HG03159 (cell line): ENCODE results near the gene LEF1.

ENCODE experiments used
- ATAC-seq: cut with Tn5 transposase; IDR thresholded peaks from one replicate; pipeline ENCODE4 v1.9.1; 2021; ENCODE audit warnings: mild to moderate bottlenecking, moderate library complexity; ENCODE audit not compliant: unreplicated experiment

Gene LEF1

DNA sequence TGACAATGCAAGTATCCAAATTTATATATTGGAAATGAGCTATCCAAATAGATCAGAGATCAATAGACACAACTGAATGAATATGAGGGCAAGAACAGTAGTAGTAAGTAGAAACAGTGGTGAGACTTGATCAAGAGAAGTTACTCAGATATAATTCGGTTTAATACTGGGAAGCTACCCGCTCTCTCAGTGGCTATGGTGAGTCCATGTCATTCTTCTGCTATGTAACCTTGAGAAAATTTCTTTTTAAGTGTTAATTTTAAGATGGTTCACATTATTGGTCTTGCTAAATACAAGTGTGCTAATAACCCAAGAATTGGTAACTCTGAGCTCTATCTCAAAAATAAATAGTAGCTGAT is 53.6 kb downstream of the LEF1 start:
- ATAC-seq = no peak

DNA sequence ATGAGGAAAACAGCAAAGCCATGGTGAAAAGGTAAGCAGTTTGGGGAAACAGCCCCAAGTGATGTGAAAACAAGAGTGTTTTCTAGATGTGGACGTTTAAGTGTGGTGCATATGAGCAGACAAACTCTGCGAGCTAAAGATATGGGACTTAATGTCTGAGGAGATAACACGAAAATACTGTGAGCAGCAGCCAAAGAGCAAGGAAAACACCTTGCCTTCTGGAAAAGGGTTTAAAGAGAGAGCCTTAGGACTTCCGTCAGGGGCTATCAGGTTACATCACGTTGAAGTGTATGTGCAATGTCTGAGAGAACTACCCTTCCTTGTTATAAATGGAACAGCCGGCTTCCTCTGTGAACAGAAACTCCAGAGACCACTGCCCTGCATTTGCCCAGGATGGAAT is 54.2 kb downstream of the LEF1 start:
- no peak for ATAC-seq

- ATAC-seq = no peak
These were observed 55.5 kb downstream of the LEF1 start for GRCh38 chr4:108113229-108113628.

- no peak for ATAC-seq
These were observed 57.0 kb downstream of the LEF1 start for GRCh38 chr4:108111781-108112180.

DNA sequence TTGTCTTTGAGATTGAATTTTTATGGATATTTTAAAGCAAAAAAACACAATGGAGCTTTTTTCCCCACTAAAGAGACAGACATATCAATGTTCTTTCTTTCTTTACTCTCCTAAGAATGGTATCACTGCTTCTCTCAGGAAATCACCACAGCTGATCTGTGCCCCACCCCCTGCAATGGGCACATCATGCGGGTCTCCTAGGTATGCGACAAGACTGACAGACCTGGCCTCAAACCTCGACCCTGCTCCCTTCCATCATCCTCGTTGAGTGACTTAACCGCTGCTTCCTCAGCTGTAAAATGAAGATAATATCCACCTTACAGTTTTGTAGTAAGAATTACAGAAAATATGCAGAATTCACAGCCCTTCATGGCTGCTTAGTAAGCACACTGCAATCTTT is 58.3 kb downstream of the LEF1 start:
- ATAC-seq = peak; percentile 5

- peak; percentile 82 for ATAC-seq
These were observed 58.7 kb downstream of the LEF1 start for GRCh38 chr4:108109997-108110416.

DNA sequence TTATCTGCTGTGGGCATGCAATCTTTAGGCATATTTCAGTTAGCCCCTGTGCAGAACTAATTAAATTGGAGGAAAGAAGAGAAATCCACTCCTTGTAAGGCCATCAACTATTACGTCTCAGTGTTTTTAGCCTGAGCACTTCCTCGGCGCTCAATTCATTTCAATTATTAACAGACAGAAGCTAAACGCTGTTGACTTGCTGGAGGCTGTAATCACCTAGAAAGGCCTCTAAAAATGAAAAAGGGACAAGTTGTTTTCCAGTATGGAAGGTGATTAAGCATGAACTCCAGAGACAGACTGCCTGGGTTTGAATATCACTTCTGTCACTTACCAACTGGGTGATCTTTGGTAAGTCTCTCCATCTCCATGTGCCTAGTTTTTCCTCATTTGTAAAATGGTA is 59.6 kb downstream of the LEF1 start:
- ATAC-seq = no peak

GRCh38 chr4:108107729-108108382 is 60.9 kb downstream of the LEF1 start:
- no peak for ATAC-seq

- no peak for ATAC-seq
These were observed 61.6 kb downstream of the LEF1 start for GRCh38 chr4:108107101-108107500.

DNA sequence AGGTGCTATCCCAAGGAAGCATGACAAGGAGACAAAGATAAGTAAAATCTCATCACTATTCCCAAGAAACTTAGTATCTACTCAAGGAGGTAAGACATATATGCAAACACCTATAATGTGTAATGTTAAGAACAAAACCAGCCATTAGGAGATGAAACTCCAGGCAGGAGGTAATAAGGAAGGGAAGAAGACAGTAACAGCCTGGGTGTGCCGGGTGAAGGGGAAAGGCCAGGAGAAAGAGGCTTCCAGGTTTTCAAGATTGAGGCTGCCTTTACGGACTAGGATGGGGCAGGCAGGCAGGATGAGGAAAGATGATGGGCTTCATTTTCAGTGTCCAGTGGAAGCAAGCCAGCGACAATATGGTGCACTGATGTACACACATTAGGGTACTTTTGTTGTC is 62.5 kb downstream of the LEF1 start:
- ATAC-seq = no peak

DNA sequence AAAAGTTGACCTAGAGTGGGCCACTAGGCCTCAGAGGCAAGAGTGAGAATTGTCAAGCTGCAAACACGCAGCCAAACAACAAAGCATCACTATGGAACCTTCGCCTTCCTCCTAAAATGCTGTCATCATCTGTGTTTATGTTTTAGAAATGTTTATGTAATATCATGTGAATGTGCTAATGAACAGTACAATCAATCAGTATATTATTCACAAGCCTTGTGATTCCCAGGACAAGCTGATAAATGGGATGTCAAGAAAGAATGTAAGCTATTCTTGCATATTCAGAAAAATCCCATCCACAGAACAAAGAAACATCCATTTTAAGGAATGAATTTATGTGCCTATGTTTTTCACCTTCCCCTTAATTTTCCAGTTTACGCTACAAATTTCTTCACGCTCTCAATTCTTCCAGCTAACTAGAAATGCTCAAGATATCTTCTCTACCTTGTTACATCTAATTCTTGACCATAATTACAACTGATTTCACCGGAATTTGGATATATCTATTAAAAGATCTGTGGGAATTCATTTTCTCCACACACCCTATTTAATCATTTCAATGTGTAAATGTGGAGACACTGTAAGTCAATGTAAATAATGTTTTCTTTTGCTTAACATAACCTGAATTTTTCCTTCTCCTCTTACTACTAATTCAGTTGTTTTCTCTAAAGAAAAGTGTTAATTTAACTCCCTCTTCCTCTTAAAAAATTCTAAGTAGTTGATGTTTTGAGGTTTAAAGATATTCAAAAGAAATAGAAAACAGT is 65.5 kb downstream of the LEF1 start:
- ATAC-seq = no peak

- ATAC-seq = no peak
These were observed 67.9 kb downstream of the LEF1 start for GRCh38 chr4:108100827-108101226.

GRCh38 chr4:108099838-108100237 is 68.9 kb downstream of the LEF1 start:
- ATAC-seq = no peak

DNA sequence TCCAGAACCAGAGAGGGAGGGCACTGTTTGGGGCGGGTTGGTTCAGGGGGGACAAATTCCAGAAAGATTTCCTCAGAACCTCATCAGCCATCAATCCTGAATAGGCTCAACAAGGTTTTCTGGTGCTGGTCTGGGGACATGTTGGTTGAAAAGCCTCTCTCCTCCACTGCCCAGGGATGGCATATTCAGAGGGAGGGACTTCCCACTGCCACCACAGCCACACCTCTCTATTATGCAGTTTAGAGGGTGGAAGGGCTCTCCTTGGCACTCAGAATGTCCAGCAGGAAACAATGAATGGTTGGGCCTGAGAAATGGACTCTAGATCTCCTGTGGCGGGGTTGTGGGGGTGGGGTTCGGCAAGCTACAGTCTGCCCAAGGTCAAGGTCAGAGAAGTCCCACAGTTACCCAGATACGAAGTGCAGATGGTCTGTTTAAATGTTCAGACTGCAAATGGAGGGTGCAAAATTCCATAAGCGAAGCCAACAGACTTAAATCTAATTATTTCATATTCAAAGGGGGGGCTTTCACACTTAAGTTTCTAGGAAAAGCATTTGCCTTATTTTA is 70.7 kb downstream of the LEF1 start:
- ATAC-seq = no peak

DNA sequence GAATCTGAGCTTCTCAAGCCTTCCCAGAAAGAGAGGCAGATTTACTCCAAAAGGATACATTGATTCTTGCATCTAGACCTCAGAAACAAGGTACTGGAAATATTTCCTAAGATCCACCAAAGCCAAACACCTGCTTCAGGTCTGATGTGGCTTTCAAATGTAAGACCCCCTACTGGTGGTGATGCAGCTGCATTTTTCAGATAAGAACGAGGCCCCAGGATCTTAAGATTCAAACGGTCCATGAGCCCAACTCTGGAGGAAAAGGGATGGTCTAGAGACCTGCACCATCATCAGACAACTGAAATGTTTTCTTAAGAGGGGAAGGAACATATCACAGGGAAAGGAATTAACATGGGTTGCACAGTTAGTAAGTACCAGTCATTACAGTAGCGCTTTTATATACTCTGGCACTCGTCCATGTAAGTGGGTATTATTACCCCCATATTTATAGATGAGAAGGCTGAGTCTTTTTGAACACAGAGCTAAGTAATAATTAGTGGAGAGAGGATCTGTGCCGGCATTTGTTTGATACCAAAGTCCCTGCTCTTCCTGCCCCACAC is 73.7 kb downstream of the LEF1 start:
- no peak for ATAC-seq

DNA sequence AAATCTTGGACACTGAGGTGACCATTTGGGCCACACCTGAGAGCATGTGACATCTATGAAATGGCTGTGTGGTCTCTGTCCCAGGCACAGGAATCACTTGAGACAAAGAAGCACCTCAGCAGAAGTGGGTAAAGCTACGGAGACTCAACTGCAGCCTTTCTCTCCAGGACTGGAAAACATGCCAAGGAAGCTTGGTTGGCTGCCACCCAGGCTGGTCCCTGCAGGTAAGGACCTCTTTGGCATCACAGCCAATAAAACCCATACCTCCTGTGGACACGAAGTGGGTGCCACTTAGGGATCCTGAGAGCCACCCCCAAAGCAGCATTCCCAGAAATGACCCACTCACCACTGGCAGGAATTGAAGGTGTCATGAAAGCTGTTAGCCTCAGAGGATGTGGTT is 74.6 kb downstream of the LEF1 start:
- ATAC-seq = no peak

DNA sequence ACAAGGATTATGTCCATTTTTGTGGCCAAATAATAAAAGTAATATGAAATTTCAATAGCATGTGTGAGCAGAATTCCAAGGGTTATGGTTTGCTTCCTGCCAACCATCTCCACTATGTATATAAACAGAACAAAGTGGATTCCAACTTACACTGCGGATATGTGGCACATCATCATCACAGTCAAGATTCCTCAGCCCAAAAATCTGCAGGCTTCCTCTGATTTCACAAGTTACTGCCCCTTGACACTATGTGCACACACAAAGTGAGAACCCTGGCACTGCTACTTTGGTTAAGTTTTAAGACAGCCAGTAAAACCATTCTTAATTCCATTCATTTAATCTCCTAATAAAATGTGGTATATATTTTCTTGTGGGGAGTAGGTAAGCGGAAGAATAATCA is 76.4 kb downstream of the LEF1 start:
- no peak for ATAC-seq

GRCh38 chr4:108087293-108087967 is 81.3 kb downstream of the LEF1 start:
- ATAC-seq = no peak

- ATAC-seq = no peak
These were observed 87.5 kb downstream of the LEF1 start for GRCh38 chr4:108081256-108081655.

GRCh38 chr4:108080747-108081146 is 88.0 kb downstream of the LEF1 start:
- ATAC-seq = no peak

DNA sequence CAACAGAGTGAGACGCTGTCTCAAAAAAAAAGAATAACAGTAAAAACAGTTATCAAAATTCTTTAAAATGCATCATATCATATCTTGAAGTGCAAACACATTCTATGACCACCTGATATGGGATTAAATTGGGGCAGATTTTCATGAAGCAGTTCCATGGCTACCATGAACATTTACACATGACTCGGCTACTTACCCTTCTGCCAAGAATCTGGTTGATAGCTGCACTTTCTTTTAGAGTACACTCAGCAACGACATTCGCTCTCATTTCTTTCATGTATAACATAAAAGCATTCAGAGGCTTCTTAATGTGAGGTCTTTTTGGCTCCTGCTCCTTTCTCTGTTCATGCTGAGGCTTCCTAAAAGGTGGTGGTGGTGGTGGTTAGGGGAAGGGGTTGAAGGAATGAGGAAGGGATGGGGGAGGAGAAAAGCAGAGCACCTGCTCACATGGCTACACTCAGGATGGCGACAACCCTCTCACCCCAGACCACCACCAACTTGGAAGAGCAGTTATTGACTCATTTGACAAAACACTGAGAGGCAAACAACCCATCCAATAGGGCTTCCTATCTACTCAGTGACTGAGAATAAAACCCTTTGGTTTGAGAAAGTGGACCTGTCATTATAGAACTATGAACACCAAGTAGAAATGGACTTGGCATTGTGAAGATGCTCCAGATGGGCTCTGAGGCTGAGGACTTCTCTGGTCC is 90.6 kb downstream of the LEF1 start:
- no peak for ATAC-seq
